Renal cortex interstitium (tissue), 11 donors: Measurements from ENCODE around the gene SHISA6. TPM values are rescaled to one million over a fixed set of nuclear protein-coding genes. Genes with fewer than 3 reads are reported as not detected.

Experiments
- DNase-seq, 11 donors: peaks; one replicate each; pipeline ENCODE4 v3.0.0-alpha.2; 2013; ENCODE audit warnings: low read depth in 9 of 11, low spot score in 4 of 11; ENCODE audit errors: extremely low read depth in 1 of 11
- polyA plus RNA-seq, 3 donors: library from polyadenylated mRNA; unstranded; fragments of 120-200 nt; gene quantifications; one replicate each; pipeline ENCODE4 v1.2.1, GENCODE V29; 2013; ENCODE audit not compliant: insufficient read length in 3 of 3

Gene SHISA6
- polyA plus RNA-seq, 3 donors, result 1.1 to 2.3 (median 2.1) TPM

GRCh38 chr17:11251561-11252107 is 10.6 kb downstream of the SHISA6 start:
- DNase-seq, result no peak

GRCh38 chr17:11252146-11252545 is 11.1 kb downstream of the SHISA6 start:
- no peak for DNase-seq

GRCh38 chr17:11256877-11257276 is 15.9 kb downstream of the SHISA6 start:
- no peak for DNase-seq

- DNase-seq, result no peak
Observed at GRCh38 chr17:11264183-11264871, 23.3 kb downstream of the SHISA6 start.

- no peak for DNase-seq
Observed at GRCh38 chr17:11267999-11268575, 27.1 kb downstream of the SHISA6 start.

GRCh38 chr17:11269210-11269609 is 28.2 kb downstream of the SHISA6 start:
- DNase-seq, result no peak

- DNase-seq, result no peak
Observed at GRCh38 chr17:11272191-11272590, 31.2 kb downstream of the SHISA6 start.

GRCh38 chr17:11273596-11273995 is 32.6 kb downstream of the SHISA6 start:
- DNase-seq, result no peak

- no peak for DNase-seq
Observed at GRCh38 chr17:11274106-11274505, 33.1 kb downstream of the SHISA6 start.

- DNase-seq, result no peak
Observed at GRCh38 chr17:11276486-11276885, 35.5 kb downstream of the SHISA6 start.

GRCh38 chr17:11278186-11278991 is 37.4 kb downstream of the SHISA6 start:
- no peak for DNase-seq

- DNase-seq, result no peak
Observed at GRCh38 chr17:11278992-11279270, 37.9 kb downstream of the SHISA6 start.

- no peak for DNase-seq
Observed at GRCh38 chr17:11279776-11280344, 38.8 kb downstream of the SHISA6 start.

GRCh38 chr17:11282586-11282985 is 41.6 kb downstream of the SHISA6 start:
- DNase-seq, result no peak

- no peak for DNase-seq
Observed at GRCh38 chr17:11284811-11285210, 43.8 kb downstream of the SHISA6 start.

GRCh38 chr17:11285946-11286345 is 44.9 kb downstream of the SHISA6 start:
- DNase-seq, result no peak

GRCh38 chr17:11287791-11288190 is 46.8 kb downstream of the SHISA6 start:
- no peak for DNase-seq

- DNase-seq, result no peak
Observed at GRCh38 chr17:11290814-11291213, 49.8 kb downstream of the SHISA6 start.

- no peak for DNase-seq
Observed at GRCh38 chr17:11292491-11292890, 51.5 kb downstream of the SHISA6 start.

GRCh38 chr17:11293480-11293879 is 52.5 kb downstream of the SHISA6 start:
- DNase-seq, result no peak
